ENCODE measurements around the gene CEACAM21. TPM values are rescaled to one million over a fixed set of nuclear protein-coding genes. Genes with fewer than 3 reads are reported as not detected.

Gene CEACAM21
- total and polyA plus RNA-seq, 2 donors, result 4.8 to 11.0 TPM

DNA sequence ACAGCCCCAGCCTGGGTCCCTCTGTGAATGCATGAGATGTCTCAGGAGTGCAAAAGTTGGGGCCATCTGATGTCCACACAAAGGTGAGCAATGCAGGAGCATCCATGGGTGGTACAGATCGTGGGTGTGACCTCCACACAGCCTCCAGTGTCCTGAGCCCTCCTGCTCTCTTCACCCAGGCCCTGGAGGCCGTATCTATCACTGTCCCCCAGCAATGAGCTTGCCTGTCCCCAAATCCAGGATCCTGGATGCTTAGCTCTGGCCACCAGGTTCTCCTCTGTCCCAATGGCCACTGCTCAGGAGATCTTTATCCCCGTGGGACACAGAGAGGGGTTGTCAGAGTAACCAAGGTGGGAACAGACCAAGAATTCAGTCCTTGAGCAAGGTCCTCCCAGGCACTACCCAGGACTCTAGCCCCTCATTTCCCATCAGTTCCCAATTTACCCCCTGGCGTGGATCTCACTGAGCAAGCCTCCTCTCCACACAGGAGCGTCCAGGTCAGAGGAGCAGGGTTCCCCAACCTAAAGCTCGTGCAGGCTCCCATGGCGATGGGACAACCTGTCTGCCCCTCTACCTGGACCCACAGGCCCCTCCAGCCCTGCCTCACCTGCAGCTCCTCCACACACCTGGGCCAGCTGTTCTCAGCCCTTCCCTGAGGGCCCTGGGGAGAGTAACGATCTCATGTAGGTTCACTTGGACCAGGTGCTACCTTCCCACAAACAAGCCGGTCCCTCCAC is 11.3 kb downstream of the CEACAM21 start:
- H3K27ac ChIP-seq (ENCODE audit: low read depth in 1 of 2, low read length in 1 of 2), result no peak overlapping the region
- H3K36me3 ChIP-seq (ENCODE audit: control insufficient read depth in 2 of 2, insufficient read depth in 2 of 2, low read length in 1 of 2), result no peaks in the 10 kb centered on the region
- H3K4me1 ChIP-seq (ENCODE audit: control insufficient read depth in 2 of 2, insufficient read depth in 2 of 2, low read length in 2 of 2), result no peaks in the 10 kb centered on the region
- H3K4me3 ChIP-seq (ENCODE audit: low read length in 2 of 2), result no peak overlapping the region
- DNase-seq (ENCODE audit: low read depth in 6 of 9, low spot score in 9 of 9), result no peak
- WGBS, result 89% methylated on average over 9 of the region's 9 CpGs
- H3K9me3 ChIP-seq (ENCODE audit: control insufficient read depth in 2 of 2, insufficient read depth in 1 of 2, low read length in 1 of 2), result peaks cover 0 to 4% of the 10 kb centered on the region in 2 donors
- no peaks in the 10 kb centered on the region for H3K27me3 ChIP-seq (ENCODE audit: control insufficient read depth in 2 of 2, insufficient read depth in 1 of 2, low read length in 1 of 2)

- Histone ChIP-seq H3K27me3 (ENCODE audit: control insufficient read depth in 2 of 2, insufficient read depth in 1 of 2, low read length in 1 of 2) (no peaks in the 10 kb centered on the region), H3K4me3 (ENCODE audit: low read length in 2 of 2) (no peak overlapping the region), H3K36me3 (ENCODE audit: control insufficient read depth in 2 of 2, insufficient read depth in 2 of 2, low read length in 1 of 2) (no peaks in the 10 kb centered on the region), H3K27ac (ENCODE audit: low read depth in 1 of 2, low read length in 1 of 2) (no peak overlapping the region), H3K9me3 (ENCODE audit: control insufficient read depth in 2 of 2, insufficient read depth in 1 of 2, low read length in 1 of 2) (no peaks in the 10 kb centered on the region), H3K4me1 (ENCODE audit: control insufficient read depth in 2 of 2, insufficient read depth in 2 of 2, low read length in 2 of 2) (no peaks in the 10 kb centered on the region)
- no peak for DNase-seq (ENCODE audit: low read depth in 6 of 9, low spot score in 9 of 9)
- WGBS, result 92% methylated on average over 4 of the region's 4 CpGs
Observed at GRCh38 chr19:41587838-41588210, 11.9 kb downstream of the CEACAM21 start.

DNA sequence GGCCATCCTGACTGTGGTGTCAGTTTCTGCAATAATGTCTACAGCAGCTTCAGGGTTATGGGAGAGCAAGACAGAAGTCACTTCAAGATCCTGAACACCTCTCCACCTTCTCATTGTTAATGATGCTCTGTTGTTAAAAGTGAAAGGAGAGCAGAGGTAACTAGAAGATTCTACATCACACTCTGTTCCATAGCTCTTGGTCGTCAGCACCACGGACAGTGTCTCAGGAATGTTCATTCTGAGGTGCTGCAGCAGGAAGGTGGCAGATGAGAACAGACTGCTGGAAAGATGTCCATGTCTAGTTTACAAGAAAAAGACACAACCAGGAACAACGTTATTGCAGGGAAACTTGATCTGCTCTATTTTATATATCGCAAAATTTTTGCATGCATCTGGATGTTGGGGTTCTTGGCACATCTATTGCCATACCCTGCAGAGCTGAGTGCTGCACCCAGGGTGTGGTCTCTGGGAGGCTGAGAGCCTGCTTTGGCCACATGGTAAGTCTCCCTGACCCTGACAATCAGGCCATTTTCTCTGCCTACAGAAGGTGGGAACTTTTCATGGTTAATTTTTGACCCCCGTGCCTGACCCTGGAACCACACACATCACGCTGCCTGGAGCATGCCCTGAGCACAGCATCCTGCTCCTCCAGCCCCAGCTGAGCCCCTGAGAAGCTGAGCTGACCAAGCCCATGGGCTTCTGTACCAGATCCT is 12.7 kb downstream of the CEACAM21 start:
- Histone ChIP-seq H3K27ac (ENCODE audit: low read depth in 1 of 2, low read length in 1 of 2) (no peak overlapping the region), H3K27me3 (ENCODE audit: control insufficient read depth in 2 of 2, insufficient read depth in 1 of 2, low read length in 1 of 2) (no peaks in the 10 kb centered on the region), H3K4me1 (ENCODE audit: control insufficient read depth in 2 of 2, insufficient read depth in 2 of 2, low read length in 2 of 2) (no peaks in the 10 kb centered on the region), H3K36me3 (ENCODE audit: control insufficient read depth in 2 of 2, insufficient read depth in 2 of 2, low read length in 1 of 2) (no peaks in the 10 kb centered on the region), H3K4me3 (ENCODE audit: low read length in 2 of 2) (no peak overlapping the region), H3K9me3 (ENCODE audit: control insufficient read depth in 2 of 2, insufficient read depth in 1 of 2, low read length in 1 of 2) (no peaks in the 10 kb centered on the region)
- 59% methylated on average over 6 of the region's 6 CpGs for WGBS
- peak in 2 of 9 donors; percentile 13 to 24 for DNase-seq (ENCODE audit: low read depth in 6 of 9, low spot score in 9 of 9)

DNA sequence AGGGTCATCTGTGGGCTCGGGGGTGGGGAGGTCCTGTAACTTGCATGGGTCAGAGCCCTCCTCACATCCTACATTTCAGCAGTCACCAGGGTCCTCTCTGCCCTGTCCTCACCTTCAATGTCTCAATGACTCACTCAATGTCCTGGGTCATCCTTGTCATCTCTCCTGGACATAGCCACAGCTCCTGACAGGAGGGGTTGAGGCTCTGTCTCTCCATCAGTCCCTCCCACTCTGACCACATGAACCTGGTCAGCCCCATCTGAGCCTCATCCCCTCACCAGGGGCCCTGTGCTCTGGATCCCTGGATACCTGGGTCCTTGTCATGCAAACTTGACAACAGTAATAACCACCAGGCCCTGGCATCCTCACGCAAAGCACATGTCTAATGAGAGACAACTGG is 13.4 kb downstream of the CEACAM21 start:
- no peak overlapping the region for H3K4me3 ChIP-seq (ENCODE audit: low read length in 2 of 2)
- no peak overlapping the region for H3K27ac ChIP-seq (ENCODE audit: low read depth in 1 of 2, low read length in 1 of 2)
- no peak for DNase-seq (ENCODE audit: low read depth in 6 of 9, low spot score in 9 of 9)
- H3K4me1 ChIP-seq (ENCODE audit: control insufficient read depth in 2 of 2, insufficient read depth in 2 of 2, low read length in 2 of 2), result no peaks in the 10 kb centered on the region
- H3K36me3 ChIP-seq (ENCODE audit: control insufficient read depth in 2 of 2, insufficient read depth in 2 of 2, low read length in 1 of 2), result no peaks in the 10 kb centered on the region
- no peaks in the 10 kb centered on the region for H3K9me3 ChIP-seq (ENCODE audit: control insufficient read depth in 2 of 2, insufficient read depth in 1 of 2, low read length in 1 of 2)
- WGBS, result 78% methylated on average over 2 of the region's 2 CpGs
- H3K27me3 ChIP-seq (ENCODE audit: control insufficient read depth in 2 of 2, insufficient read depth in 1 of 2, low read length in 1 of 2), result no peaks in the 10 kb centered on the region

- Histone ChIP-seq H3K27ac (ENCODE audit: low read depth in 1 of 2, low read length in 1 of 2) (no peak overlapping the region), H3K4me3 (ENCODE audit: low read length in 2 of 2) (no peak overlapping the region), H3K9me3 (ENCODE audit: control insufficient read depth in 2 of 2, insufficient read depth in 1 of 2, low read length in 1 of 2) (no peaks in the 10 kb centered on the region), H3K27me3 (ENCODE audit: control insufficient read depth in 2 of 2, insufficient read depth in 1 of 2, low read length in 1 of 2) (no peaks in the 10 kb centered on the region), H3K36me3 (ENCODE audit: control insufficient read depth in 2 of 2, insufficient read depth in 2 of 2, low read length in 1 of 2) (no peaks in the 10 kb centered on the region), H3K4me1 (ENCODE audit: control insufficient read depth in 2 of 2, insufficient read depth in 2 of 2, low read length in 2 of 2) (no peaks in the 10 kb centered on the region)
- DNase-seq (ENCODE audit: low read depth in 6 of 9, low spot score in 9 of 9), result no peak
Observed at GRCh38 chr19:41590936-41591335, 15.0 kb downstream of the CEACAM21 start.

DNA sequence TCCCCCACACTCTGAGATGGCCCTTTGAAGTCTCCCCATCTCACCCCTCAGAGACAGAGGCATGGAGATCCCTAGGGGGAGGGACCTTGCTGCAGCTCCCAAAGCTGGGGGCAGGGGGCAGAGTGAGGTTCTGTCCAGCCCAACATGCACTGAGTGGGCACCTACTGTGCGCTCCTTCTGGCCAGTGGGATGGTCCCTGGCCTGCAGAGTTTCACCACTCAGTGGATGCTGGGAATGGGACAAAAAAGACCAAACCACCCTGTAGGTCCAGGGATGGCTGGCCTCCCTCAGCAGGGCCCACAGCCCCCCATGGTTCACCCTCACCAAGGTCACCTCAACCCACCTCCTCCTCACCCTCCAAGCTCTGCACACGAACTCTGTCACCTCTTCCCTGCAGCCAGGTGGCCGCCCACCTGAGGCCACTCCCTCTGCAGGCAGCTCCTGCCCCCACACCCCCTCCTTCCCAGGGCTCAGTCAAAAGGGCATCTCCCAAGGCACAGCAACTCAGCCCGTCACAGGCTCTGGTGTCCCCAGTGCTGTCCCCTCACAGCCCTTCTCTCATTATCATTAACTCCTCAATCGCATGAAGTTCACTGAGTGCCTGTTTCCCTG is 16.1 kb downstream of the CEACAM21 start:
- 61% methylated on average over 5 of the region's 5 CpGs for WGBS

DNA sequence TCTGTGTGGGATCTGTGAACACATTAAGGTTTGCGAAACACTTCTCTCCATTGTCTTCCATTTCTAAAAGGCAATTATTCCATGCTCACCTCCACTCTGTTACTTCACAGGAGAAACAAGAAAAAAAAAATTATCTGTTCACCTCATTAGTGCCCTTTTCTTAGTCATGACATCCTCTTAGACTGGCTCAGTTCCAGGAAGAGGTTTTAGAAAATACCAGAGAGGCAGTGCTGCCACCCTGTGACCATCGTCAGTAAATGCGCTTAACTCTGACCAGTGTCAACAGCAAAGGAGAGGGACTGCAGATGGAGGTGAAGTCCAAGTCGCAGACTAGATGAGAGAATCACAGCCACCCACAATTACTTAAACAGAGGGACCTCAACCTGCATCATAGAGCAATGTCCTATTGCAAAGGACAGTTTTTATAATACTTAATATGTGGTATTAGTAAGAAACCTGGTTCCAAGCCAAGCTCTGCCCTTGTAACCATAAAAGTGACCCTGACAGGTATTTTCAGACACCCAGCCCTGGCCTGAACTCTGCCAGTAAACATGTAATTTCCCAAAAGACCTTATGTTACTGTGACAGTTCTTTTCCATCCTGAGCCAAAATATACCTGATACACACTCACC is 19.4 kb downstream of the CEACAM21 start:
- H3K4me1 ChIP-seq (ENCODE audit: control insufficient read depth in 2 of 2, insufficient read depth in 2 of 2, low read length in 2 of 2), result no peaks in the 10 kb centered on the region
- peaks cover 0 to 5% of the 10 kb centered on the region in 2 donors for H3K27me3 ChIP-seq (ENCODE audit: control insufficient read depth in 2 of 2, insufficient read depth in 1 of 2, low read length in 1 of 2)
- H3K9me3 ChIP-seq (ENCODE audit: control insufficient read depth in 2 of 2, insufficient read depth in 1 of 2, low read length in 1 of 2), result no peaks in the 10 kb centered on the region
- H3K4me3 ChIP-seq (ENCODE audit: low read length in 2 of 2), result no peak overlapping the region
- 29% methylated on average over 4 of the region's 4 CpGs for WGBS
- peak in 5 of 9 donors; percentile 15 to 53 (median 30) for DNase-seq (ENCODE audit: low read depth in 6 of 9, low spot score in 9 of 9)
- H3K27ac ChIP-seq (ENCODE audit: low read depth in 1 of 2, low read length in 1 of 2), result no peak overlapping the region
- no peaks in the 10 kb centered on the region for H3K36me3 ChIP-seq (ENCODE audit: control insufficient read depth in 2 of 2, insufficient read depth in 2 of 2, low read length in 1 of 2)

More for the DNA sequence above, 16.1 kb downstream of the CEACAM21 start:
- H3K4me1 ChIP-seq (ENCODE audit: control insufficient read depth in 2 of 2, insufficient read depth in 2 of 2, low read length in 2 of 2), result no peaks in the 10 kb centered on the region
- no peak overlapping the region for H3K27ac ChIP-seq (ENCODE audit: low read depth in 1 of 2, low read length in 1 of 2)
- no peak for DNase-seq (ENCODE audit: low read depth in 6 of 9, low spot score in 9 of 9)
- no peak overlapping the region for H3K4me3 ChIP-seq (ENCODE audit: low read length in 2 of 2)
- no peaks in the 10 kb centered on the region for H3K27me3 ChIP-seq (ENCODE audit: control insufficient read depth in 2 of 2, insufficient read depth in 1 of 2, low read length in 1 of 2)
- no peaks in the 10 kb centered on the region for H3K36me3 ChIP-seq (ENCODE audit: control insufficient read depth in 2 of 2, insufficient read depth in 2 of 2, low read length in 1 of 2)
- H3K9me3 ChIP-seq (ENCODE audit: control insufficient read depth in 2 of 2, insufficient read depth in 1 of 2, low read length in 1 of 2), result no peaks in the 10 kb centered on the region

DNA sequence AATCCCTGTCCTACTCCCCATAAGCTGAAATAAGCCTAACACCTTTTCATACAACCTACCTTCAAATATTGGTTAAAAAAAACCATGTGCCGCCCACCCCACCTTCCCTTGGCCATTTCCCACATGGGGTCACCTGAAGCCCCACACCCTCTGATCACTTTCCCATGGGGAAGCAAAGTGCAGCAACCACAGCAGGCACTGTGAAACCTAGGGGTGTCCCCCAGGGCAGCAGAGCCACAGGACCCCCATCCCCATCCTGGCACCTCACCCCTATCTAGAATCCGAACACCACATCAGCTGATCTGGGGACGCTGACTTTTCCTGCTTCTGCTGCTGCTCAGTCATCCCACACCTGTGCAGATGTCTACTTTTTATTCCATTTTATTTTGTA is 19.9 kb downstream of the CEACAM21 start:
- Histone ChIP-seq H3K36me3 (ENCODE audit: control insufficient read depth in 2 of 2, insufficient read depth in 2 of 2, low read length in 1 of 2) (no peaks in the 10 kb centered on the region), H3K4me1 (ENCODE audit: control insufficient read depth in 2 of 2, insufficient read depth in 2 of 2, low read length in 2 of 2) (no peaks in the 10 kb centered on the region), H3K27ac (ENCODE audit: low read depth in 1 of 2, low read length in 1 of 2) (no peak overlapping the region), H3K4me3 (ENCODE audit: low read length in 2 of 2) (no peak overlapping the region), H3K9me3 (ENCODE audit: control insufficient read depth in 2 of 2, insufficient read depth in 1 of 2, low read length in 1 of 2) (no peaks in the 10 kb centered on the region), H3K27me3 (ENCODE audit: control insufficient read depth in 2 of 2, insufficient read depth in 1 of 2, low read length in 1 of 2) (peaks cover 0 to 9% of the 10 kb centered on the region in 2 donors)
- 53% methylated on average over 3 of the region's 3 CpGs for WGBS
- no peak for DNase-seq (ENCODE audit: low read depth in 6 of 9, low spot score in 9 of 9)

- peaks cover 0 to 9% of the 10 kb centered on the region in 2 donors for H3K27me3 ChIP-seq (ENCODE audit: control insufficient read depth in 2 of 2, insufficient read depth in 1 of 2, low read length in 1 of 2)
- DNase-seq (ENCODE audit: low read depth in 6 of 9, low spot score in 9 of 9), result peak in 7 of 9 donors; percentile 37 to 70 (median 45)
- no peak overlapping the region for H3K27ac ChIP-seq (ENCODE audit: low read depth in 1 of 2, low read length in 1 of 2)
- H3K4me3 ChIP-seq (ENCODE audit: low read length in 2 of 2), result no peak overlapping the region
- 11% methylated on average over 10 of the region's 10 CpGs for WGBS
- no peaks in the 10 kb centered on the region for H3K9me3 ChIP-seq (ENCODE audit: control insufficient read depth in 2 of 2, insufficient read depth in 1 of 2, low read length in 1 of 2)
- no peaks in the 10 kb centered on the region for H3K4me1 ChIP-seq (ENCODE audit: control insufficient read depth in 2 of 2, insufficient read depth in 2 of 2, low read length in 2 of 2)
- no peaks in the 10 kb centered on the region for H3K36me3 ChIP-seq (ENCODE audit: control insufficient read depth in 2 of 2, insufficient read depth in 2 of 2, low read length in 1 of 2)
Observed at GRCh38 chr19:41597600-41598041, 21.7 kb downstream of the CEACAM21 start.

Measured in thymus (tissue), 11 donors.